Keratinocyte (primary cell): ENCODE data around the gene WDFY2. TPM values are rescaled to one million over a fixed set of nuclear protein-coding genes. Genes with fewer than 3 reads are reported as not detected.

Source experiments
- DNase-seq: peaks from one replicate; pipeline ENCODE4 v3.0.0-alpha.2; 2011; ENCODE audit warnings: low read depth, missing footprints, low spot score
- FAIRE-seq: peaks from 2 replicates; lab custom pipeline; 2011; peaks lifted over from hg19 to GRCh38; lab: Jason Lieb, UNC
- H2AFZ ChIP-seq: 2 replicates; pipeline ENCODE4 v1.6.0; 2012; ENCODE audit warnings: low read length, control low read depth, inconsistent platforms; ENCODE audit not compliant: control insufficient read depth
- H3K27ac ChIP-seq: 2 replicates; pipeline ENCODE4 v1.5.1; 2011; ENCODE audit warnings: low read length; ENCODE audit not compliant: control insufficient read depth, insufficient read depth
- H3K27me3 ChIP-seq: 3 replicates; pipeline ENCODE4 v1.6.0; 2011; ENCODE audit warnings: low read length; ENCODE audit not compliant: control insufficient read depth, insufficient read depth; ENCODE audit errors: extremely low read depth
- H3K36me3 ChIP-seq, 2 experiments: 2 replicates in 1 of 2; 3 replicates in 1 of 2; pipeline ENCODE4 v1.5.1; 2011; ENCODE audit warnings: low read length in 2 of 2, mild to moderate bottlenecking in 1 of 2; ENCODE audit not compliant: control insufficient read depth in 2 of 2, insufficient read depth in 2 of 2; ENCODE audit errors: extremely low read depth in 1 of 2
- H3K4me1 ChIP-seq: 3 replicates; pipeline ENCODE4 v1.5.1; 2011; ENCODE audit warnings: low read length; ENCODE audit not compliant: control insufficient read depth, insufficient read depth; ENCODE audit errors: extremely low read depth
- H3K4me2 ChIP-seq: 3 replicates; pipeline ENCODE4 v1.6.0; 2011; ENCODE audit warnings: low read depth, low read length; ENCODE audit not compliant: control insufficient read depth, insufficient read depth; ENCODE audit errors: extremely low read depth
- H3K4me3 ChIP-seq, 3 experiments: fragments of 200-600 bp in 1 of 3; sonication (generic) in 1 of 3; 2 replicates in 2 of 3; 3 replicates in 1 of 3; pipeline ENCODE4 v1.5.1; 2011 to 2016; ENCODE audit warnings: low read length in 3 of 3, mild to moderate bottlenecking in 3 of 3, control low read depth in 2 of 3, inconsistent platforms in 1 of 3, low read depth in 1 of 3, mixed read lengths in 1 of 3, mixed run types in 1 of 3, moderate library complexity in 1 of 3; ENCODE audit not compliant: control insufficient read depth in 2 of 3, insufficient read depth in 2 of 3; ENCODE audit errors: extremely low read depth in 1 of 3
- H3K79me2 ChIP-seq: 2 replicates; pipeline ENCODE4 v1.6.0; 2012; ENCODE audit warnings: low read length; ENCODE audit not compliant: control insufficient read depth, insufficient read depth
- H3K9ac ChIP-seq: 3 replicates; pipeline ENCODE4 v1.6.0; 2011; ENCODE audit warnings: low read length; ENCODE audit not compliant: control insufficient read depth, insufficient read depth; ENCODE audit errors: extremely low read depth
- H3K9me1 ChIP-seq: 3 replicates; pipeline ENCODE4 v1.6.0; 2011; ENCODE audit warnings: low read length; ENCODE audit not compliant: control insufficient read depth, insufficient read depth; ENCODE audit errors: extremely low read depth
- H3K9me3 ChIP-seq: 2 replicates; pipeline ENCODE4 v1.5.1; 2012; ENCODE audit warnings: low read depth, low read length; ENCODE audit not compliant: control insufficient read depth
- H4K20me1 ChIP-seq: 3 replicates; pipeline ENCODE4 v1.6.0; 2011; ENCODE audit warnings: low read length; ENCODE audit not compliant: control insufficient read depth, insufficient read depth; ENCODE audit errors: extremely low read depth
- EZH2 ChIP-seq: IDR thresholded peaks from one replicate; pipeline ENCODE4 v1.6.1; 2012; ENCODE audit warnings: inconsistent platforms, mild to moderate bottlenecking, low read length, moderate library complexity
- dilution Hi-C: fragments of 300-500 bp; cut with MboI; formaldehyde crosslinking; loops from one replicate; pipeline ENCODE4 v1.7.0; 2020; ENCODE audit warnings: low sequenced_read_pairs; ENCODE audit not compliant: extremely low pct_ligation_motif_present
- polyA plus RNA-seq, 5 experiments: library from polyadenylated mRNA; depleted of rRNA in 3 of 5; stranded (reverse) in 3 of 5; stranded (forward) in 1 of 5; unstranded in 1 of 5; fragments of >200 nt; gene quantifications; 1 replicate in 1 of 5; 2 replicates in 3 of 5; 3 replicates in 1 of 5; pipeline versions ENCODE4 v1.2.1 to v1.2.3, GENCODE V29; 2011 to 2012; ENCODE audit warnings: missing spikeins in 2 of 5, low read depth in 1 of 5, low replicate concordance in 1 of 5
- TF ChIP-seq, protein P1 (sequence below), 3 experiments: IDR thresholded peaks in 1 of 3; conservative IDR thresholded peaks in 1 of 3; optimal IDR thresholded peaks in 1 of 3; 2 replicates in 2 of 3; 3 replicates in 1 of 3; pipeline versions ENCODE3 to v1.5.1; 2011; ENCODE audit warnings: low read length in 3 of 3, mild to moderate bottlenecking in 3 of 3, moderate library complexity in 2 of 3, control low read depth in 1 of 3, inconsistent platforms in 1 of 3; ENCODE audit not compliant: insufficient read depth in 2 of 3; ENCODE audit errors: extremely low read depth in 1 of 3

Gene WDFY2
- polyA plus RNA-seq, 1 donor (not counting 4 experiments of a cell fraction or from before 2014, with no cell fraction given), result 18.6 TPM

DNA sequence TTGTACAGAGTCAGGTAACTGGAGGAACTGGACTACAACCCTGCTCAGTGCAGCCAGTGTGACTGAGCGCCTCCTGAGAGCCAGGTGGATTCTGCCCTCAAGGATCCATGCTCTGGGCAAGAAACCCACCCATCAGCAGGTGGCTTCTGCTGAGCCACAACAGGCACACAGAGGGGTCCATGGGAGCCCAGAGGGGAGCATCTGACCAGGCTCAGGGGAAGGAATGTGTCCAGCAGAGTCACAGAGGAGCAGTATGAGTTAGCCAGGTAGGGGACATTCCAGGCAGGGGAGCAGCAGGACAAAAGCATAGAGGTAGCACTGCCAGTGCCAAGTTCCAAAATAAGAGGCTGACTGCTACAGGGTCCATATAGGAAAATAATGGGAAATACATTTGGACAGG is 199.8 kb downstream of the WDFY2 start:
- H3K27me3 ChIP-seq, result no peaks in the 10 kb centered on the region
- H3K27ac ChIP-seq, result no peak overlapping the region
- DNase-seq (no peak), FAIRE-seq (no peak)
- no peaks in the 10 kb centered on the region for H3K79me2 ChIP-seq
- no peak overlapping the region for H2AFZ ChIP-seq
- H4K20me1 ChIP-seq, result no peaks in the 10 kb centered on the region
- H3K9me3 ChIP-seq, result no peaks in the 10 kb centered on the region
- no peak overlapping the region for H3K9ac ChIP-seq
- no peak overlapping the region for H3K4me3 ChIP-seq
- TF ChIP-seq EZH2, result no peak
- TF ChIP-seq, protein P1, sequence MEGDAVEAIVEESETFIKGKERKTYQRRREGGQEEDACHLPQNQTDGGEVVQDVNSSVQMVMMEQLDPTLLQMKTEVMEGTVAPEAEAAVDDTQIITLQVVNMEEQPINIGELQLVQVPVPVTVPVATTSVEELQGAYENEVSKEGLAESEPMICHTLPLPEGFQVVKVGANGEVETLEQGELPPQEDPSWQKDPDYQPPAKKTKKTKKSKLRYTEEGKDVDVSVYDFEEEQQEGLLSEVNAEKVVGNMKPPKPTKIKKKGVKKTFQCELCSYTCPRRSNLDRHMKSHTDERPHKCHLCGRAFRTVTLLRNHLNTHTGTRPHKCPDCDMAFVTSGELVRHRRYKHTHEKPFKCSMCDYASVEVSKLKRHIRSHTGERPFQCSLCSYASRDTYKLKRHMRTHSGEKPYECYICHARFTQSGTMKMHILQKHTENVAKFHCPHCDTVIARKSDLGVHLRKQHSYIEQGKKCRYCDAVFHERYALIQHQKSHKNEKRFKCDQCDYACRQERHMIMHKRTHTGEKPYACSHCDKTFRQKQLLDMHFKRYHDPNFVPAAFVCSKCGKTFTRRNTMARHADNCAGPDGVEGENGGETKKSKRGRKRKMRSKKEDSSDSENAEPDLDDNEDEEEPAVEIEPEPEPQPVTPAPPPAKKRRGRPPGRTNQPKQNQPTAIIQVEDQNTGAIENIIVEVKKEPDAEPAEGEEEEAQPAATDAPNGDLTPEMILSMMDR (optimal IDR thresholded peaks at IDR 0.05 in 1 of 3, IDR thresholded peaks at IDR 0.05 in 1 of 3, conservative IDR thresholded peaks at IDR 0.05 in 1 of 3; ENCODE audit: extremely low read depth in 1 of 3, insufficient read depth in 2 of 3, low read length in 3 of 3), result no peak
- H3K4me2 ChIP-seq, result no peak overlapping the region
- no peaks in the 10 kb centered on the region for H3K4me1 ChIP-seq
- dilution Hi-C loops, result no loop called here
- no peaks in the 10 kb centered on the region for H3K9me1 ChIP-seq
- no peaks in the 10 kb centered on the region for H3K36me3 ChIP-seq

DNA sequence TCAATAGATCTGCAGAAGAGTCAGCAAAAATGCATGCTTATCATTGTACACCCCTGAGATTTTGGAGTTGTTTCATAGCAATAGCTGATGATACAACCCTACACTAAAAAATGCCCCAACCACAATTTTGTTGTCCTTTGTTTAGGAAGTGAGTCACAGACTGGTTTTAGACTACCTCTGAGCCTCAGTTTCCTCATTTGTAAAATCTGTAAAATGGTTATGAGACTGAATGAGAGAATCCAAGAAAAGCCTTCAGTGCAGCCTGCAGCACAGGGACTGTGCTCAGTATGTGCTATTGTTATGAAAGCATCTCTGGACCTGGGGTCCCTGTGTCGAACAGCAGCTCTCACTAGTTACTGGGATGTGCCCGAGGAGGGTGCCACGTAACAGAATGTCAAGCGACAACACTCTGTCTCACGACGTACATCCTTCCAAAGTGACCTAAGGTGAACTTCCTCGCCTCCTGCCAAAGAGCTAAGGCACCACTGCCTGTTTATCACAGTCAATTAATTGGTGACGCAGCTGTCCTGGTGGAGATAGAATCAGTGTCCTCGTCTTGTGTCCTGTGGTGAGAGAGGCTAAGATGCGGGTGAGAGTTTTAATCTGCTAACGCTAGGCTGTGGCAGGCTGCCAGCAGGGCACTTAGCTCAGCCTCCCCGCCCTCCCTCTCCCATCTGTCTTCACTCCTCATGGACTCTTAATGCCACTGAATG is 201.6 kb downstream of the WDFY2 start:
- FAIRE-seq (no peak), DNase-seq (no peak)
- no peak overlapping the region for H2AFZ ChIP-seq

More for the DNA sequence above, 201.6 kb downstream of the WDFY2 start:
- Histone ChIP-seq H3K27me3 (no peaks in the 10 kb centered on the region), H3K4me3 (no peak overlapping the region), H3K79me2 (no peaks in the 10 kb centered on the region), H3K9me3 (no peaks in the 10 kb centered on the region), H3K9ac (no peak overlapping the region), H3K4me1 (no peaks in the 10 kb centered on the region), H4K20me1 (no peaks in the 10 kb centered on the region), H3K4me2 (no peak overlapping the region), H3K9me1 (no peaks in the 10 kb centered on the region), H3K27ac (no peak overlapping the region), H3K36me3 (no peaks in the 10 kb centered on the region)
- TF ChIP-seq EZH2, result no peak
- TF ChIP-seq, protein P1 (optimal IDR thresholded peaks at IDR 0.05 in 1 of 3, IDR thresholded peaks at IDR 0.05 in 1 of 3, conservative IDR thresholded peaks at IDR 0.05 in 1 of 3; ENCODE audit: extremely low read depth in 1 of 3, insufficient read depth in 2 of 3, low read length in 3 of 3), result no peak
- dilution Hi-C loops, result no loop called here
